ENCODE results near the gene UPK2. TPM values are rescaled to one million over a fixed set of nuclear protein-coding genes. Genes with fewer than 3 reads are reported as not detected.

Gene UPK2
- total and polyA plus RNA-seq, 2 of the 13 experiments (the other 11 are each of a cell fraction or from before 2014, with no cell fraction given) = not detected

DNA sequence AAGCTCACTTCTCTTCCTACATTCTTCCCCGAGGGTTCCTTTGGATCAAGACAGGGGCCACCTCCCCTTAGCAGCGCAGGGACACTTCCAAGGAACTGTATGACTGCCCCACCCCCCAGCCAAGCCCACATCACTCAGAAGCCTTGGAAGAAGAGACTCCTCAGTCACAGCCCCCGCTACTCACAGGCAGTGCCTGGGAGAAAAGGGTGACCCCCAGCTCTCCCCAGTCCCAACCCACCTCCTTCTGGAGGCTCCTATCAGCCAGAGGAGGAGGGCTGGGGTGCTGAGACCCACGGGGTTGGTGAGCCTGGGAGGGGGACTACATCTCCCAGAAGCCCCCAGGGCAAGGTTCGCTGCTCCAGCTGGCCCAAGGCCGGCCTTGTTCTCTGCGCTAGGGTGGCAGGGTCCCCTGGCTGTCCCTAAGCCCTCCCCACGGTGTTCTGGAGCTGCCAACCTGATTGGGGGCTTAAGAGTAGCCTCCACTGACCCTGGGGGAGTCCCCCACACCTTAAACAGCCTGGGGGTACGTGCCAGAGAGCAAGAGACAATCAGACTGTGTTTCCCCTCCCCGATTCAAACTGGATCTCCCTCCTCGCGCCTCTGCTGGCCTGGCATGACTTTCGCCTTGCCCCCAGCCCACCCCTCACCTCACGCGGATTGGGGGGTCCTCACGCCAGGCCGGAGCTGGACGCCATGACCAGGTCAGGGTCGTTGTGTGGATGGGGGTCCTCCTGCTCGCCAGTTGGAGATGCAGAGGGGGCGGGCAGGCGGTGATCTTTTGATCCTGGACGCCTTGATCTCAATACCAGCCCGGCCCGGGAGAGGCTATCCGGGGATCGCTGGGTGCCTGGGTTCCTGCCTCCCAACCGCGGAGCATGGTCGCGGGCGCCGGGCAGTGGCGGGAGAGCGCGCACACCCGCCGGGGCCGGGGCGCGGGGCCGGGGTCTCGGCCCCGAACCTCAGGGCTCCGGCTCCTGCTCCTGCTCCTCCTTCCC is 31.2 kb upstream of the UPK2 start (continued):
- TF ChIP-seq, protein P1, sequence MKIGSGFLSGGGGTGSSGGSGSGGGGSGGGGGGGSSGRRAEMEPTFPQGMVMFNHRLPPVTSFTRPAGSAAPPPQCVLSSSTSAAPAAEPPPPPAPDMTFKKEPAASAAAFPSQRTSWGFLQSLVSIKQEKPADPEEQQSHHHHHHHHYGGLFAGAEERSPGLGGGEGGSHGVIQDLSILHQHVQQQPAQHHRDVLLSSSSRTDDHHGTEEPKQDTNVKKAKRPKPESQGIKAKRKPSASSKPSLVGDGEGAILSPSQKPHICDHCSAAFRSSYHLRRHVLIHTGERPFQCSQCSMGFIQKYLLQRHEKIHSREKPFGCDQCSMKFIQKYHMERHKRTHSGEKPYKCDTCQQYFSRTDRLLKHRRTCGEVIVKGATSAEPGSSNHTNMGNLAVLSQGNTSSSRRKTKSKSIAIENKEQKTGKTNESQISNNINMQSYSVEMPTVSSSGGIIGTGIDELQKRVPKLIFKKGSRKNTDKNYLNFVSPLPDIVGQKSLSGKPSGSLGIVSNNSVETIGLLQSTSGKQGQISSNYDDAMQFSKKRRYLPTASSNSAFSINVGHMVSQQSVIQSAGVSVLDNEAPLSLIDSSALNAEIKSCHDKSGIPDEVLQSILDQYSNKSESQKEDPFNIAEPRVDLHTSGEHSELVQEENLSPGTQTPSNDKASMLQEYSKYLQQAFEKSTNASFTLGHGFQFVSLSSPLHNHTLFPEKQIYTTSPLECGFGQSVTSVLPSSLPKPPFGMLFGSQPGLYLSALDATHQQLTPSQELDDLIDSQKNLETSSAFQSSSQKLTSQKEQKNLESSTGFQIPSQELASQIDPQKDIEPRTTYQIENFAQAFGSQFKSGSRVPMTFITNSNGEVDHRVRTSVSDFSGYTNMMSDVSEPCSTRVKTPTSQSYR (CRISPR knock-in tag; IDR thresholded peaks at IDR 0.05; ENCODE audit: borderline replicate concordance) = no peak
- TF ChIP-seq ATAD3A (CRISPR knock-in tag; IDR thresholded peaks at IDR 0.05) (no peak), ZSCAN12 (CRISPR knock-in tag; IDR thresholded peaks at IDR 0.05) (no peak), KAT2B (IDR thresholded peaks at IDR 0.05; ENCODE audit: borderline replicate concordance, low read depth, low read length) (no peak), TAF15 (IDR thresholded peaks at IDR 0.05; ENCODE audit: low read depth, low read length, poor library complexity, severe bottlenecking) (no peak), SKI (IDR thresholded peaks at IDR 0.05; ENCODE audit: partially characterized antibody) (no peak), MATR3 (CRISPR knock-in tag; IDR thresholded peaks at IDR 0.05) (no peak), ZMYM2 (CRISPR knock-in tag; IDR thresholded peaks at IDR 0.05) (no peak), GZF1 (CRISPR knock-in tag; IDR thresholded peaks at IDR 0.05) (no peak), SP5 (CRISPR knock-in tag; IDR thresholded peaks at IDR 0.05; ENCODE audit: borderline replicate concordance, low read depth) (no peak), NKX3-1 (CRISPR knock-in tag; IDR thresholded peaks at IDR 0.05) (no peak), ZNF564 (CRISPR knock-in tag; IDR thresholded peaks at IDR 0.05) (no peak), ZNF547 (CRISPR knock-in tag; IDR thresholded peaks at IDR 0.05) (no peak; the same call in 1 of the 2 replicates), CBX1 (IDR thresholded peaks at IDR 0.05; ENCODE audit: low read depth) (no peak), NFIB (CRISPR knock-in tag; IDR thresholded peaks at IDR 0.05; ENCODE audit: borderline replicate concordance) (no peak), ZNF263 (CRISPR knock-in tag; IDR thresholded peaks at IDR 0.05) (no peak)
- TF ChIP-seq, protein P2, sequence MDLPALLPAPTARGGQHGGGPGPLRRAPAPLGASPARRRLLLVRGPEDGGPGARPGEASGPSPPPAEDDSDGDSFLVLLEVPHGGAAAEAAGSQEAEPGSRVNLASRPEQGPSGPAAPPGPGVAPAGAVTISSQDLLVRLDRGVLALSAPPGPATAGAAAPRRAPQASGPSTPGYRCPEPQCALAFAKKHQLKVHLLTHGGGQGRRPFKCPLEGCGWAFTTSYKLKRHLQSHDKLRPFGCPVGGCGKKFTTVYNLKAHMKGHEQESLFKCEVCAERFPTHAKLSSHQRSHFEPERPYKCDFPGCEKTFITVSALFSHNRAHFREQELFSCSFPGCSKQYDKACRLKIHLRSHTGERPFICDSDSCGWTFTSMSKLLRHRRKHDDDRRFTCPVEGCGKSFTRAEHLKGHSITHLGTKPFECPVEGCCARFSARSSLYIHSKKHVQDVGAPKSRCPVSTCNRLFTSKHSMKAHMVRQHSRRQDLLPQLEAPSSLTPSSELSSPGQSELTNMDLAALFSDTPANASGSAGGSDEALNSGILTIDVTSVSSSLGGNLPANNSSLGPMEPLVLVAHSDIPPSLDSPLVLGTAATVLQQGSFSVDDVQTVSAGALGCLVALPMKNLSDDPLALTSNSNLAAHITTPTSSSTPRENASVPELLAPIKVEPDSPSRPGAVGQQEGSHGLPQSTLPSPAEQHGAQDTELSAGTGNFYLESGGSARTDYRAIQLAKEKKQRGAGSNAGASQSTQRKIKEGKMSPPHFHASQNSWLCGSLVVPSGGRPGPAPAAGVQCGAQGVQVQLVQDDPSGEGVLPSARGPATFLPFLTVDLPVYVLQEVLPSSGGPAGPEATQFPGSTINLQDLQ (CRISPR knock-in tag; IDR thresholded peaks at IDR 0.05) = no peak
- TF ChIP-seq, protein P3, sequence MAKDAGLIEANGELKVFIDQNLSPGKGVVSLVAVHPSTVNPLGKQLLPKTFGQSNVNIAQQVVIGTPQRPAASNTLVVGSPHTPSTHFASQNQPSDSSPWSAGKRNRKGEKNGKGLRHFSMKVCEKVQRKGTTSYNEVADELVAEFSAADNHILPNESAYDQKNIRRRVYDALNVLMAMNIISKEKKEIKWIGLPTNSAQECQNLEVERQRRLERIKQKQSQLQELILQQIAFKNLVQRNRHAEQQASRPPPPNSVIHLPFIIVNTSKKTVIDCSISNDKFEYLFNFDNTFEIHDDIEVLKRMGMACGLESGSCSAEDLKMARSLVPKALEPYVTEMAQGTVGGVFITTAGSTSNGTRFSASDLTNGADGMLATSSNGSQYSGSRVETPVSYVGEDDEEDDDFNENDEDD (CRISPR knock-in tag; IDR thresholded peaks at IDR 0.05; ENCODE audit: borderline replicate concordance) = no peak
- TF ChIP-seq, protein P4, sequence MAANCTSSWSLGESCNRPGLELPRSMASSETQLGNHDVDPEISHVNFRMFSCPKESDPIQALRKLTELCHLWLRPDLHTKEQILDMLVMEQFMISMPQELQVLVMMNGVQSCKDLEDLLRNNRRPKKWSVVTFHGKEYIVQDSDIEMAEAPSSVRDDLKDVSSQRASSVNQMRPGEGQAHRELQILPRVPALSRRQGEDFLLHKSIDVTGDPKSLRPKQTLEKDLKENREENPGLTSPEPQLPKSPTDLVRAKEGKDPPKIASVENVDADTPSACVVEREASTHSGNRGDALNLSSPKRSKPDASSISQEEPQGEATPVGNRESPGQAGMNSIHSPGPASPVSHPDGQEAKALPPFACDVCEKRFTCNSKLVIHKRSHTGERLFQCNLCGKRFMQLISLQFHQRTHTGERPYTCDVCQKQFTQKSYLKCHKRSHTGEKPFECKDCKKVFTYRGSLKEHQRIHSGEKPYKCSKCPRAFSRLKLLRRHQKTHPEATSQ (CRISPR knock-in tag; IDR thresholded peaks at IDR 0.05; ENCODE audit: borderline replicate concordance) = no peak
- TF ChIP-seq, protein P5, sequence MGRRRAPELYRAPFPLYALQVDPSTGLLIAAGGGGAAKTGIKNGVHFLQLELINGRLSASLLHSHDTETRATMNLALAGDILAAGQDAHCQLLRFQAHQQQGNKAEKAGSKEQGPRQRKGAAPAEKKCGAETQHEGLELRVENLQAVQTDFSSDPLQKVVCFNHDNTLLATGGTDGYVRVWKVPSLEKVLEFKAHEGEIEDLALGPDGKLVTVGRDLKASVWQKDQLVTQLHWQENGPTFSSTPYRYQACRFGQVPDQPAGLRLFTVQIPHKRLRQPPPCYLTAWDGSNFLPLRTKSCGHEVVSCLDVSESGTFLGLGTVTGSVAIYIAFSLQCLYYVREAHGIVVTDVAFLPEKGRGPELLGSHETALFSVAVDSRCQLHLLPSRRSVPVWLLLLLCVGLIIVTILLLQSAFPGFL (CRISPR knock-in tag; IDR thresholded peaks at IDR 0.05) = no peak

Data from HepG2 (cell line).